Vagina (tissue), 2 donors: ENCODE results near the gene OVCH2. TPM values are rescaled to one million over a fixed set of nuclear protein-coding genes. Genes with fewer than 3 reads are reported as not detected.
A peak's percentile ranks its signal among the peaks of the same experiment; 100 is the strongest.
"Not testable (repeated sequence)": the region's sequence is repeated elsewhere in the genome, so short reads cannot be mapped to it uniquely, and the experiment has no call there.

Source experiments
- DNase-seq, 2 donors: peaks; one replicate each; pipeline ENCODE4 v3.0.0-alpha.2; 2017; ENCODE audit errors: extremely low spot score in 2 of 2
- H3K27ac ChIP-seq: fragments of 200-600 bp; sonication (generic); one replicate; pipeline ENCODE4 v1.5.1; 2019
- H3K27me3 ChIP-seq: fragments of 200-600 bp; sonication (generic); one replicate; pipeline ENCODE4 v1.5.1; 2019
- H3K36me3 ChIP-seq, 2 donors: fragments of 200-600 bp; sonication (generic); one replicate each; pipeline ENCODE4 v1.5.1; 2017 to 2019
- H3K4me1 ChIP-seq: fragments of 200-600 bp; sonication (generic); one replicate; pipeline ENCODE4 v1.5.1; 2019
- H3K4me3 ChIP-seq, 2 donors: fragments of 200-600 bp; sonication (generic); 1 replicate in 1 of 2; 2 replicates in 1 of 2; pipeline ENCODE4 v1.5.1; 2016 to 2019
- H3K9me3 ChIP-seq: fragments of 200-600 bp; sonication (generic); one replicate; pipeline ENCODE4 v1.5.1; 2019
- CTCF ChIP-seq, 3 experiments: fragments of 450-650 bp in 2 of 3; fragments of 200-600 bp in 1 of 3; sonication (generic) in 1 of 3; IDR thresholded peaks; one replicate each; pipeline ENCODE4 v1.5.1; 2017 to 2019; ENCODE audit warnings: antibody characterized with exemption in 3 of 3, mild to moderate bottlenecking in 2 of 3, moderate library complexity in 2 of 3
- POLR2A ChIP-seq, 2 donors: fragments of 450-650 bp; IDR thresholded peaks; one replicate each; pipeline ENCODE4 v1.6.1; 2017; ENCODE audit warnings: antibody characterized with exemption in 2 of 2, mild to moderate bottlenecking in 2 of 2, moderate library complexity in 2 of 2
- POLR2AphosphoS5 ChIP-seq, 2 donors: sonication (generic); formaldehyde crosslinking; IDR thresholded peaks; one replicate each; pipeline ENCODE4 v1.9.0; 2017; ENCODE audit warnings: antibody characterized with exemption in 2 of 2, mild to moderate bottlenecking in 2 of 2, low read depth in 1 of 2; ENCODE audit not compliant: insufficient read depth in 1 of 2
- intact Hi-C: fragments of 100-400 bp; cut with DNase I; formaldehyde crosslinking; loops from one replicate; pipeline ENCODE4 v1.15.1; 2023
- total RNA-seq: library from RNA; depleted of rRNA; stranded (reverse); fragments of >200 nt; gene quantifications from one replicate; pipeline ENCODE4 v1.2.3, GENCODE V29; 2016

Gene OVCH2
- total RNA-seq, 1 donor from 2014 or later, result not detected

GRCh38 chr11:7664867-7665266 lies 41.4 kb downstream of the OVCH2 start:
- DNase-seq, result no peak
- H3K4me3 ChIP-seq, result no peak overlapping the region
- intact Hi-C loops, result loop anchor here (5.0 kb wide), 1 partner anchor 93 kb away; no protein-coding TSS in a partner anchor
- peaks cover 0 to 7% of the 10 kb centered on the region in 2 donors for H3K36me3 ChIP-seq
- H3K9me3 ChIP-seq, result no peaks in the 10 kb centered on the region
- no peak for TF ChIP-seq CTCF (IDR thresholded peaks at IDR 0.05)
- TF ChIP-seq POLR2A (IDR thresholded peaks at IDR 0.05), result no peak
- no peak for TF ChIP-seq POLR2AphosphoS5 (IDR thresholded peaks at IDR 0.05; ENCODE audit: insufficient read depth in 1 of 2, low read depth in 1 of 2)
- H3K4me1 ChIP-seq, result no peaks in the 10 kb centered on the region
- no peak overlapping the region for H3K27ac ChIP-seq
- H3K27me3 ChIP-seq, result no peaks in the 10 kb centered on the region

GRCh38 chr11:7663531-7663930 lies 42.7 kb downstream of the OVCH2 start:
- H3K9me3 ChIP-seq, H3K27me3 ChIP-seq, H3K36me3 ChIP-seq, H3K4me3 ChIP-seq, intact Hi-C loops, H3K4me1 ChIP-seq, DNase-seq, H3K27ac ChIP-seq: not testable (repeated sequence)

GRCh38 chr11:7657306-7658025 lies 48.8 kb downstream of the OVCH2 start:
- no peaks in the 10 kb centered on the region for H3K4me1 ChIP-seq
- H3K4me3 ChIP-seq, result no peak overlapping the region
- peaks cover 0 to 20% of the 10 kb centered on the region in 2 donors for H3K36me3 ChIP-seq
- TF ChIP-seq CTCF (IDR thresholded peaks at IDR 0.05) (peak; percentile 27 to 43 (median 41)), POLR2A (IDR thresholded peaks at IDR 0.05) (no peak), POLR2AphosphoS5 (IDR thresholded peaks at IDR 0.05; ENCODE audit: insufficient read depth in 1 of 2, low read depth in 1 of 2) (no peak)
- no peaks in the 10 kb centered on the region for H3K9me3 ChIP-seq
- H3K27me3 ChIP-seq, result no peaks in the 10 kb centered on the region
- no peak for DNase-seq
- intact Hi-C loops, result no loop called here
- no peak overlapping the region for H3K27ac ChIP-seq

- Histone ChIP-seq H3K27me3 (no peaks in the 10 kb centered on the region), H3K4me1 (no peaks in the 10 kb centered on the region), H3K4me3 (no peak overlapping the region), H3K36me3 (peaks cover 0 to 28% of the 10 kb centered on the region in 2 donors), H3K9me3 (no peaks in the 10 kb centered on the region), H3K27ac (no peak overlapping the region)
- DNase-seq, result no peak
- intact Hi-C loops, result no loop called here
- no peak for TF ChIP-seq POLR2A (IDR thresholded peaks at IDR 0.05)
Measured at GRCh38 chr11:7656704-7657103, 49.6 kb downstream of the OVCH2 start.

DNA sequence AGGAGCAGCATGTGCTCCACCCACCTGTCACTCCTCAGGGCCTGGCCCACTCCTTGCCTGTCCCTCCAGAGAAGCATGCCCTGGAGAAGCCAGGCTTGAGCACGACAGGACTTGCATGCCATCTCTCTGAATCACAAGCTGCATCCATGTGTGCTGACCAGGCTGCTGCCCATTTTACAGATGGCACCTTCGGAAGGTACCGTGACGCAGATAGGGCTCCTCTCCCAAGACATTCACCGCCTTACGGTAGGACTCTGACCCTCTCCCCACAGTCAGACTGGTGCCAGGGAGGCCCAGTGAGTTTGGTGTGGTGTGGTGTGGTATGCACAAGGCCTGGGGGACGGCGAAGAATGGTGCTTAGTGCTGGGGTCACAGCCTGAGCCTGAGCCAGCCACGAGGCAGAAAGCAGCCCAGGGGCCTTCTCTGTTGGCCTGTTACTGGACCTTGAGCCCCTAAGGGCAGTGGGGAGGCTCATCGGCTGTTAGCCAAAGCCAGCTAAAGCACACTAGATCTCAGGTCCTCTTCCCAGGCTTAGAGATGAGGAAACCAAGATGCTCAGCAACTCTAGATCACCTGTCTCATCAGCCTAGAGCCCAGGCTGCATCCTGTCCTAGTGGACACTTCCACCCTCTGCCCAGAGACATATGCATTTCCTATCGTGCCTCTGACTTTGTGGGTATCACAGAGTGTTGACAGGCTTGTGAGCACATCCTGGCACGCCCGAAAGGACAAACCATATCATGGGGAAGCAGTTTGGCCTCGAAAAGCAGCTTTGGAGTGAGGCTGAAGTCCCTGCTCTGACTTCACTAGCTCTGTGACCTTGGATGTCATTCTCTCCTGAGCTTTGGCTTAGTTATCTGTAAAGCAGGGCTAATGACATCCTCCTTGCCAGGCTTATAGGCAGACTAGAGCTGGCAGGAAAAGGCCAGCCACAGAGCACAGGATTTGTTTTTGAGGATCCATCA lies 50.7 kb downstream of the OVCH2 start:
- Histone ChIP-seq H3K4me3 (no peak overlapping the region), H3K27ac (no peak overlapping the region), H3K4me1 (no peaks in the 10 kb centered on the region), H3K27me3 (no peaks in the 10 kb centered on the region), H3K36me3 (peaks cover 0 to 39% of the 10 kb centered on the region in 2 donors), H3K9me3 (no peaks in the 10 kb centered on the region)
- no peak for DNase-seq
- intact Hi-C loops, result no loop called here
- no peak for TF ChIP-seq CTCF (IDR thresholded peaks at IDR 0.05)
- no peak for TF ChIP-seq POLR2AphosphoS5 (IDR thresholded peaks at IDR 0.05; ENCODE audit: insufficient read depth in 1 of 2, low read depth in 1 of 2)
- no peak for TF ChIP-seq POLR2A (IDR thresholded peaks at IDR 0.05)
